Skeletal muscle satellite cell (primary cell): ENCODE results near the gene PSME2.
A peak's percentile ranks its signal among the peaks of the same experiment; 100 is the strongest.

Experiments used
- H3K27me3 ChIP-seq: 2 replicates; pipeline ENCODE4 v1.7.0; 2013; ENCODE audit warnings: low read length; ENCODE audit not compliant: control insufficient read depth, insufficient read depth
- H3K36me3 ChIP-seq: 2 replicates; pipeline ENCODE4 v1.7.0; 2013; ENCODE audit warnings: mild to moderate bottlenecking, control low read depth, low read length; ENCODE audit not compliant: insufficient read depth
- H3K4me1 ChIP-seq: 2 replicates; pipeline ENCODE4 v1.7.0; 2013; ENCODE audit warnings: low read length; ENCODE audit not compliant: control insufficient read depth, insufficient read depth
- H3K4me2 ChIP-seq: 2 replicates; pipeline ENCODE4 v1.7.0; 2013; ENCODE audit warnings: mild to moderate bottlenecking, low read length
- H3K4me3 ChIP-seq: 2 replicates; pipeline ENCODE4 v1.7.0; 2013; ENCODE audit warnings: low read length
- H3K9ac ChIP-seq: 2 replicates; pipeline ENCODE4 v1.7.0; 2013; ENCODE audit warnings: mild to moderate bottlenecking, low read depth, low read length, moderate library complexity
- H3K9me3 ChIP-seq: replicated peaks from 2 replicates; pipeline ENCODE4 v1.7.0; 2013; ENCODE audit warnings: mild to moderate bottlenecking, control low read depth, low read length

PSME2 gene

DNA sequence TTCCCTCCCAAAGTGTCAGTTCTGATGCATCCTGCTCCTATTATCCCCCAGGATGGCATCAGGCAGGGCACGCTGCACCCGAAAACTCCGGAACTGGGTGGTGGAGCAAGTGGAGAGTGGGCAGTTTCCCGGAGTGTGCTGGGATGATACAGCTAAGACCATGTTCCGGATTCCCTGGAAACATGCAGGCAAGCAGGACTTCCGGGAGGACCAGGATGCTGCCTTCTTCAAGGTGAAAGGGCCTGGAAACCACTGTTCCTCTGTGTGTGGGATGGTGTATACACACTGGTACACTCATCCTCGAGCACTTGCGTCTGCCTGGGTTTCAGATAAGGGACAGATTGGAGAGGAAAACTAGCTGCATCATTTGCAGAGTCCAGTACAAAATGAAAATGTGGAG is 15.7 kb upstream of the PSME2 start:
- H3K4me1 ChIP-seq, result peaks cover 17% of the 10 kb centered on the region
- H3K36me3 ChIP-seq, result peaks cover 69% of the 10 kb centered on the region
- H3K9me3 ChIP-seq, result no peaks in the 10 kb centered on the region
- peak overlapping the region; percentile 84 for H3K9ac ChIP-seq
- H3K27me3 ChIP-seq, result no peaks in the 10 kb centered on the region
- peak overlapping the region; percentile 93 for H3K4me2 ChIP-seq
- H3K4me3 ChIP-seq, result peak overlapping the region; percentile 76

GRCh38 chr14:24160850-24161804 is 14.7 kb upstream of the PSME2 start, which contains the start of gene IRF9:
Gene IRF9 (plus strand): TSS chr14:24161265. CDS start chr14:24162145, 880 bp downstream.
- H3K9me3 ChIP-seq, result no peaks in the 10 kb centered on the region
- peak within 1 kb of the TSS; percentile 84 for H3K9ac ChIP-seq
- H3K4me2 ChIP-seq, result peak within 1 kb of the TSS; percentile 93
- H3K36me3 ChIP-seq, result peaks cover 67% of the 10 kb centered on the region
- H3K27me3 ChIP-seq, result no peaks in the 10 kb centered on the region
- peaks cover 17% of the 10 kb centered on the region for H3K4me1 ChIP-seq
- H3K4me3 ChIP-seq, result peak within 1 kb of the TSS; percentile 76

DNA sequence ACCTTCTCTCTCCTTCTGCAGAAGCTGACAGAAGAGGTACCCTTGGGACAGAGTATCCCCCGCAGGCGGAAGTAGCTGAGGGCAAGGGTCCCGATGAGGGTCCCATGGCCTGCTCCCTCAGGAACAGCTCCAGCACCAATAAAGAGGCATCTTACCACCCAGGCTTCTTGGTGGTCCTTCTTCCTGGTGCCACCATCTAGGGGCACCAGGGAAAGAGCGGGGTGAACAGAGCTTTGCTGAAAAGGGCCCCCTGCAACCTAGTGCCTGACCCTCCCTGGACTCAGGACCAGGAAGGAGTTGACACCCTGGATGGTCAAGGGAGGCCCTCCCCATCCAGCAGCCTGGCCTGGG is 14.1 kb upstream of the PSME2 start:
- H3K9ac ChIP-seq, result no peak overlapping the region
- H3K4me1 ChIP-seq, result peaks cover 17% of the 10 kb centered on the region

DNA sequence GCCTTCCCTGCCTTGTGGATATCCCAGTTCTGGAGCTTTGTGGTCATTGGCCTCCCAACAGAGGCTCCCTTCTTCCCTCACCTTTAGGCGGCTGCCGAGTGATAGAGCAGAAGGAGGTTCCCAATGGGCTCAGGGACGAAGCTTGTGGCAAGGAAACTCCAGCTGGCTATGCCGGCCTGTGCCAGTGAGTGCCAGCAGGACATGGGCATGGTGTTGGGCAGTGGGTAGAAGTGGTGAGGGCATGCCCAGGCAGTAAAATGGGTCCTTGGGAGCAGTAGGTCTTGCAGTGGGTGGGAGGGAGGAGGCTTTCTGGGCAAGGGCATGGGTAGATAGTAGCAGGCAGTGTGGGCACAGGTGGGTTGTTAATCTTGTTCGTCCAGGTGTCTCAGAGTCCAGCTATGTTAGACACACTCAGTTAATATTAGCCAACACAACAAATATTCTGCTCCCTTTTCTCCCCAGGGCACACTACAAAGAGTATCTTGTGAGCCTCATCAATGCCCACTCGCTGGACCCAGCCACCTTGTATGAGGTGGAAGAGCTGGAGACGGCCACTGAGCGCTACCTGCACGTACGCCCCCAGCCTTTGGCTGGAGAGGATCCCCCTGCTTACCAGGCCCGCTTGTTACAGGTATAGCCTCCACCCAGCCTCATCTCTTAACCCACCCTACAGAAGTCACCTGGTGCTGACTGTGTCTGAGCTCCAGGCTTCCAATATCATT is 13.5 kb upstream of the PSME2 start:
- H3K4me3 ChIP-seq, result no peak overlapping the region
- no peak overlapping the region for H3K9ac ChIP-seq
- no peaks in the 10 kb centered on the region for H3K27me3 ChIP-seq
- H3K4me1 ChIP-seq, result peaks cover 17% of the 10 kb centered on the region
- no peaks in the 10 kb centered on the region for H3K9me3 ChIP-seq
- peaks cover 66% of the 10 kb centered on the region for H3K36me3 ChIP-seq
- H3K4me2 ChIP-seq, result no peak overlapping the region

More for the DNA sequence above, 14.1 kb upstream of the PSME2 start:
- H3K27me3 ChIP-seq, result no peaks in the 10 kb centered on the region
- H3K4me2 ChIP-seq, result no peak overlapping the region
- H3K4me3 ChIP-seq, result no peak overlapping the region
- H3K9me3 ChIP-seq, result no peaks in the 10 kb centered on the region
- peaks cover 66% of the 10 kb centered on the region for H3K36me3 ChIP-seq

DNA sequence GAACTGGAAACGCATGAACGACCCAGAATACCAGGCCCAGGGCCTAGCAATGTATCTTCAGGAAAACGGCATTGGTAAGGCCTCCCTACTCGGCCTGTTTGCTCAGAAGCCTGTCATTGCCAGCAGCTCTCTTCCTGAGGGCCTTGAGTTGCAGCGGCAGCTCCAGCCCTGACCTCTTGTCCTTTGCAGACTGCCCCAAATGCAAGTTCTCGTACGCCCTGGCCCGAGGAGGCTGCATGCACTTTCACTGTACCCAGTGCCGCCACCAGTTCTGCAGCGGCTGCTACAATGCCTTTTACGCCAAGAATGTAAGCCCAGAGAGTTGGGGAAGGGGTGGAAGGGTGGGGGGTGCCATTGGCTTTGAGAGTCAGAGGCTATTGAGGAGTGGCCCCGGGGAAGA is 10.9 kb upstream of the PSME2 start:
- peaks cover 16% of the 10 kb centered on the region for H3K4me1 ChIP-seq
- no peaks in the 10 kb centered on the region for H3K27me3 ChIP-seq
- peaks cover 53% of the 10 kb centered on the region for H3K36me3 ChIP-seq
- H3K4me2 ChIP-seq, result no peak overlapping the region
- H3K9ac ChIP-seq, result no peak overlapping the region
- no peaks in the 10 kb centered on the region for H3K9me3 ChIP-seq
- H3K4me3 ChIP-seq, result no peak overlapping the region

DNA sequence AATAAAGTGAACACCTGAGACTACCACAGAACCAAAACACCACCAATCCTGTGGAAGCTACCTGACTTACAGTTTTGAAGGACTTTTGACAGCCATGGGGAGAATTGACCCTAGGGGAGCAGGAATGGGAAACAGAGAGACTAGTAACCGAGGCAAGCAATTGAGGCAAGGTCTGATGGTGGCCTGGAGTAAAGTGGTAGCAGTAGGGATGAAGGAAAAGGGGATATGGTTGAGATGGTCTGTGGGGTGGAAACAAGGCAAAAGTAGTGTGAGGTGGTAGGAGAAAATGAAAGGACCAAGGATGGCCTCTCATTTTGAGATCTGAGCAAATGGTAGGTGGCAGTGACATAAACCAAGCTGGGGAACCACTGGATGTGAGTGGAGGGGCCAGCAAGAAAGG is 10.4 kb upstream of the PSME2 start:
- Histone ChIP-seq H3K4me3 (no peak overlapping the region), H3K36me3 (peaks cover 56% of the 10 kb centered on the region), H3K27me3 (no peaks in the 10 kb centered on the region), H3K9me3 (no peaks in the 10 kb centered on the region), H3K4me2 (no peak overlapping the region), H3K9ac (no peak overlapping the region), H3K4me1 (peaks cover 11% of the 10 kb centered on the region)

DNA sequence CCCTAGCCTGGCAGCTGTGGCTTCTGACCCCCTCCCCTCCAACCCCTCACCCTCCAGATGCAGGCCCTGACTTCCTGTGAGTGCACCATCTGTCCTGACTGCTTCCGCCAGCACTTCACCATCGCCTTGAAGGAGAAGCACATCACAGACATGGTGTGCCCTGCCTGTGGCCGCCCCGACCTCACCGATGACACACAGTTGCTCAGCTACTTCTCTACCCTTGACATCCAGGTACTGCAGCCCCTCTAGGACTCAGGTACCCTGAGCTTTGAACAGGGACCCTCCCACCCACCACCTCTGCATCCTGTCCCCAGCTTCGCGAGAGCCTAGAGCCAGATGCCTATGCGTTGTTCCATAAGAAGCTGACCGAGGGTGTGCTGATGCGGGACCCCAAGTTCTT is 8.7 kb upstream of the PSME2 start:
- H3K27me3 ChIP-seq, result no peaks in the 10 kb centered on the region
- H3K9me3 ChIP-seq, result no peaks in the 10 kb centered on the region
- H3K9ac ChIP-seq, result no peak overlapping the region
- H3K4me1 ChIP-seq, result no peaks in the 10 kb centered on the region
- no peak overlapping the region for H3K4me2 ChIP-seq
- peaks cover 65% of the 10 kb centered on the region for H3K36me3 ChIP-seq
- H3K4me3 ChIP-seq, result no peak overlapping the region

GRCh38 chr14:24151404-24152080 is 5.1 kb upstream of the PSME2 start:
- Histone ChIP-seq H3K9me3 (no peaks in the 10 kb centered on the region), H3K4me1 (peaks cover 7% of the 10 kb centered on the region), H3K4me3 (no peak overlapping the region), H3K4me2 (no peak overlapping the region), H3K9ac (no peak overlapping the region), H3K36me3 (peaks cover 49% of the 10 kb centered on the region), H3K27me3 (no peaks in the 10 kb centered on the region)

GRCh38 chr14:24150993-24151392 is 4.6 kb upstream of the PSME2 start:
- H3K27me3 ChIP-seq, result no peaks in the 10 kb centered on the region
- peaks cover 8% of the 10 kb centered on the region for H3K4me1 ChIP-seq
- no peak overlapping the region for H3K9ac ChIP-seq
- no peaks in the 10 kb centered on the region for H3K9me3 ChIP-seq
- no peak overlapping the region for H3K4me3 ChIP-seq
- H3K4me2 ChIP-seq, result no peak overlapping the region
- H3K36me3 ChIP-seq, result peaks cover 48% of the 10 kb centered on the region

GRCh38 chr14:24150567-24150966 is 4.2 kb upstream of the PSME2 start:
- peaks cover 13% of the 10 kb centered on the region for H3K4me1 ChIP-seq
- H3K4me3 ChIP-seq, result no peak overlapping the region
- peaks cover 44% of the 10 kb centered on the region for H3K36me3 ChIP-seq
- no peaks in the 10 kb centered on the region for H3K27me3 ChIP-seq
- no peak overlapping the region for H3K9ac ChIP-seq
- no peaks in the 10 kb centered on the region for H3K9me3 ChIP-seq
- H3K4me2 ChIP-seq, result no peak overlapping the region

GRCh38 chr14:24150061-24150460 is 3.7 kb upstream of the PSME2 start:
- Histone ChIP-seq H3K4me2 (no peak overlapping the region), H3K9me3 (no peaks in the 10 kb centered on the region), H3K36me3 (peaks cover 39% of the 10 kb centered on the region), H3K4me3 (no peak overlapping the region), H3K9ac (no peak overlapping the region), H3K4me1 (peaks cover 18% of the 10 kb centered on the region), H3K27me3 (no peaks in the 10 kb centered on the region)
